Epithelial cell of proximal tubule (primary cell): ENCODE measurements around the gene DCAF12. TPM values are rescaled to one million over a fixed set of nuclear protein-coding genes. Genes with fewer than 3 reads are reported as not detected.

Experiments used
- DNase-seq: peaks from one replicate; pipeline ENCODE4 v3.0.0-alpha.2; 2011; ENCODE audit warnings: low read depth
- H3K4me3 ChIP-seq: 2 replicates; pipeline ENCODE4 v1.5.1; 2011; ENCODE audit warnings: low read depth, mild to moderate bottlenecking, low read length
- CTCF ChIP-seq: conservative IDR thresholded peaks from 2 replicates; pipeline ENCODE4 v1.5.1; 2012; ENCODE audit warnings: low read depth, mild to moderate bottlenecking, low read length
- total RNA-seq: library from RNA; depleted of rRNA; stranded (reverse); fragments of >200 nt; gene quantifications from 2 replicates; pipeline ENCODE4 v1.2.3, GENCODE V29; 2015

Gene DCAF12
- total RNA-seq, 1 donor from 2014 or later, result 26.2 TPM

GRCh38 chr9:34087370-34087769 is 39.1 kb downstream of the DCAF12 start:
- no peak overlapping the region for H3K4me3 ChIP-seq
- DNase-seq, result no peak
- no peak for TF ChIP-seq CTCF

- DNase-seq, result no peak
- no peak for TF ChIP-seq CTCF
- H3K4me3 ChIP-seq, result no peak overlapping the region
Observed at GRCh38 chr9:34086864-34087263, 39.6 kb downstream of the DCAF12 start.

GRCh38 chr9:34085581-34086500 is 40.7 kb downstream of the DCAF12 start:
- no peak overlapping the region for H3K4me3 ChIP-seq
- no peak for DNase-seq
- TF ChIP-seq CTCF, result no peak

- no peak overlapping the region for H3K4me3 ChIP-seq
- no peak for TF ChIP-seq CTCF
- no peak for DNase-seq
Observed at GRCh38 chr9:34084562-34084961, 41.9 kb downstream of the DCAF12 start.

- no peak overlapping the region for H3K4me3 ChIP-seq
- no peak for TF ChIP-seq CTCF
- DNase-seq, result no peak
Observed at GRCh38 chr9:34079181-34079580, 47.3 kb downstream of the DCAF12 start.

GRCh38 chr9:34072868-34073590 is 53.5 kb downstream of the DCAF12 start:
- no peak for TF ChIP-seq CTCF
- no peak overlapping the region for H3K4me3 ChIP-seq
- peak; percentile 84 for DNase-seq

- no peak for DNase-seq
Observed at GRCh38 chr9:34072410-34072809, 54.1 kb downstream of the DCAF12 start.

More at GRCh38 chr9:34072410-34072809, 54.1 kb downstream of the DCAF12 start:
- no peak for TF ChIP-seq CTCF
- no peak overlapping the region for H3K4me3 ChIP-seq
